ENCODE measurements around the gene TLE4. TPM values are rescaled to one million over a fixed set of nuclear protein-coding genes. Genes with fewer than 3 reads are reported as not detected.

The TLE4 gene
- total RNA-seq, 1 experiment from 2014 or later, result 8.7 TPM

- H3K36me3 Mint-ChIP-seq (ENCODE audit: insufficient read depth, unreplicated experiment), result no peaks in the 10 kb centered on the region
- peaks cover 11% of the 10 kb centered on the region for H3K4me1 Mint-ChIP-seq (ENCODE audit: insufficient read depth, unreplicated experiment)
- intact Hi-C loops (cut with micrococcal nuclease), result no loop called here
- no peak for DNase-seq (ENCODE audit: unreplicated experiment)
- no peak overlapping the region for H3K27ac Mint-ChIP-seq (ENCODE audit: low read depth, unreplicated experiment)
- no peak for TF ChIP-seq CTCF (IDR thresholded peaks at IDR 0.05; ENCODE audit: unreplicated experiment)
- no peaks in the 10 kb centered on the region for H3K27me3 Mint-ChIP-seq (ENCODE audit: insufficient read depth, unreplicated experiment)
- no peaks in the 10 kb centered on the region for H3K9me3 Mint-ChIP-seq (ENCODE audit: unreplicated experiment)
- H3K4me3 Mint-ChIP-seq (ENCODE audit: unreplicated experiment), result no peak overlapping the region
- ChIA-PET POLR2A (no interaction called here), CTCF (no interaction called here)
- no TSS peak for BruUV-seq (replicated peaks)
Observed at GRCh38 chr9:79762070-79762469, 190.3 kb downstream of the TLE4 start.

- Mint-ChIP-seq H3K27ac (ENCODE audit: low read depth, unreplicated experiment) (no peak overlapping the region), H3K27me3 (ENCODE audit: insufficient read depth, unreplicated experiment) (no peaks in the 10 kb centered on the region), H3K36me3 (ENCODE audit: insufficient read depth, unreplicated experiment) (no peaks in the 10 kb centered on the region), H3K4me1 (ENCODE audit: insufficient read depth, unreplicated experiment) (peaks cover 11% of the 10 kb centered on the region), H3K9me3 (ENCODE audit: unreplicated experiment) (no peaks in the 10 kb centered on the region), H3K4me3 (ENCODE audit: unreplicated experiment) (no peak overlapping the region)
- no peak for TF ChIP-seq CTCF (IDR thresholded peaks at IDR 0.05; ENCODE audit: unreplicated experiment)
- no TSS peak for BruUV-seq (replicated peaks)
- ChIA-PET CTCF (no interaction called here), POLR2A (interaction anchor here (1.6 kb wide), 1 partner anchor 55 kb away, joined by 3 read pairs; no protein-coding TSS in a partner anchor)
- DNase-seq (ENCODE audit: unreplicated experiment), result peak; percentile 16
- intact Hi-C loops (cut with micrococcal nuclease), result no loop called here
Observed at GRCh38 chr9:79763671-79764285, 192.0 kb downstream of the TLE4 start.

GRCh38 chr9:79764374-79764773, 192.6 kb downstream of the TLE4 start:
- Mint-ChIP-seq H3K27me3 (ENCODE audit: insufficient read depth, unreplicated experiment) (no peaks in the 10 kb centered on the region), H3K27ac (ENCODE audit: low read depth, unreplicated experiment) (no peak overlapping the region), H3K36me3 (ENCODE audit: insufficient read depth, unreplicated experiment) (no peaks in the 10 kb centered on the region), H3K4me3 (ENCODE audit: unreplicated experiment) (no peak overlapping the region), H3K9me3 (ENCODE audit: unreplicated experiment) (no peaks in the 10 kb centered on the region), H3K4me1 (ENCODE audit: insufficient read depth, unreplicated experiment) (peaks cover 11% of the 10 kb centered on the region)
- BruUV-seq (replicated peaks), result no TSS peak
- POLR2A ChIA-PET, result interaction anchor here (1.6 kb wide), 1 partner anchor 55 kb away, joined by 3 read pairs; no protein-coding TSS in a partner anchor
- peak; percentile 83 for DNase-seq (ENCODE audit: unreplicated experiment)
- intact Hi-C loops (cut with micrococcal nuclease), result no loop called here
- CTCF ChIA-PET, result interaction anchor here (0.9 kb wide), 1 partner anchor 8 kb away, joined by 3 read pairs; no protein-coding TSS in a partner anchor
- no peak for TF ChIP-seq CTCF (IDR thresholded peaks at IDR 0.05; ENCODE audit: unreplicated experiment)

GRCh38 chr9:79765466-79765865, 193.7 kb downstream of the TLE4 start:
- no TSS peak for BruUV-seq (replicated peaks)
- H3K4me3 Mint-ChIP-seq (ENCODE audit: unreplicated experiment), result no peak overlapping the region
- H3K36me3 Mint-ChIP-seq (ENCODE audit: insufficient read depth, unreplicated experiment), result no peaks in the 10 kb centered on the region
- no peaks in the 10 kb centered on the region for H3K9me3 Mint-ChIP-seq (ENCODE audit: unreplicated experiment)
- TF ChIP-seq CTCF (IDR thresholded peaks at IDR 0.05; ENCODE audit: unreplicated experiment), result no peak
- peaks cover 11% of the 10 kb centered on the region for H3K4me1 Mint-ChIP-seq (ENCODE audit: insufficient read depth, unreplicated experiment)
- no peak for DNase-seq (ENCODE audit: unreplicated experiment)
- intact Hi-C loops (cut with micrococcal nuclease), result no loop called here
- no peak overlapping the region for H3K27ac Mint-ChIP-seq (ENCODE audit: low read depth, unreplicated experiment)
- POLR2A ChIA-PET, result interaction anchor here (1.5 to 1.6 kb wide), 2 partner anchors 12 to 57 kb away, joined by 3 to 7 read pairs; no protein-coding TSS in a partner anchor
- CTCF ChIA-PET, result interaction anchor here (0.6 to 0.9 kb wide), 3 partner anchors 9 to 287 kb away, joined by 3 to 4 read pairs (median 3); partner anchors contain the start of gene TLE4
- H3K27me3 Mint-ChIP-seq (ENCODE audit: insufficient read depth, unreplicated experiment), result no peaks in the 10 kb centered on the region
